ENCODE measurements around the gene PTPRR.

GRCh38 chr12:70890895-70891832 lies 29.4 kb downstream of the PTPRR start:
- TF ChIP-seq CTCF (IDR thresholded peaks at IDR 0.05) = no peak
- TF ChIP-seq POLR2AphosphoS5 (IDR thresholded peaks at IDR 0.05) = no peak
- no peak for TF ChIP-seq POLR2A (IDR thresholded peaks at IDR 0.05)

All from breast epithelium (tissue), 3 donors.